ENCODE measurements around the gene DENND10.
"Not testable (repeated sequence)": the region's sequence is repeated elsewhere in the genome, so short reads cannot be mapped to it uniquely, and the experiment has no call there.

The DENND10 gene

GRCh38 chr10:119107106-119107505 lies 3.2 kb downstream of the DENND10 start:
- not testable (repeated sequence) for H3K36me3 ChIP-seq (ENCODE audit: control insufficient read depth, insufficient read depth, low read length); DNase-seq; H3K18ac ChIP-seq (ENCODE audit: low read length)

GRCh38 chr10:119107771-119108170 lies 3.9 kb downstream of the DENND10 start:
- H3K18ac ChIP-seq (ENCODE audit: low read length); H2BK5ac ChIP-seq (ENCODE audit: low read length); DNase-seq; H3K36me3 ChIP-seq (ENCODE audit: control insufficient read depth, insufficient read depth, low read length); H3K27me3 ChIP-seq (ENCODE audit: insufficient read depth, low read length, poor library complexity); H4K5ac ChIP-seq (ENCODE audit: low read length); H3K27ac ChIP-seq (ENCODE audit: low read depth, low read length); H3K4me3 ChIP-seq (ENCODE audit: low read length); H3K79me1 ChIP-seq (ENCODE audit: low read length); H3K79me2 ChIP-seq (ENCODE audit: control insufficient read depth, insufficient read depth, low read length); H3K56ac ChIP-seq (ENCODE audit: low read length); H3K4me1 ChIP-seq (ENCODE audit: control insufficient read depth, low read depth, low read length); H3K4ac ChIP-seq (ENCODE audit: low read depth, low read length); H3K23ac ChIP-seq (ENCODE audit: low read length); H2BK120ac ChIP-seq (ENCODE audit: low read depth, low read length); H2AK5ac ChIP-seq (ENCODE audit: low read length); H4K8ac ChIP-seq (ENCODE audit: low read depth, low read length); H3K4me2 ChIP-seq (ENCODE audit: low read length); H3K9ac ChIP-seq (ENCODE audit: low read length); H2BK15ac ChIP-seq (replicated peaks; ENCODE audit: low read depth): not testable (repeated sequence)
- WGBS (ENCODE audit: extremely low coverage, insufficient coverage, low lambda C conversion rate) = no CpG with 5 or more reads among the region's 2 CpGs

More at GRCh38 chr10:119107106-119107505, 3.2 kb downstream of the DENND10 start:
- H2BK120ac ChIP-seq (ENCODE audit: low read depth, low read length); H2BK15ac ChIP-seq (replicated peaks; ENCODE audit: low read depth); H4K5ac ChIP-seq (ENCODE audit: low read length); H3K79me1 ChIP-seq (ENCODE audit: low read length); H3K27me3 ChIP-seq (ENCODE audit: insufficient read depth, low read length, poor library complexity); H3K56ac ChIP-seq (ENCODE audit: low read length); H3K4me3 ChIP-seq (ENCODE audit: low read length); H3K4me2 ChIP-seq (ENCODE audit: low read length); H4K8ac ChIP-seq (ENCODE audit: low read depth, low read length); H2BK5ac ChIP-seq (ENCODE audit: low read length); H3K27ac ChIP-seq (ENCODE audit: low read depth, low read length); H3K4ac ChIP-seq (ENCODE audit: low read depth, low read length); H2AK5ac ChIP-seq (ENCODE audit: low read length); H3K79me2 ChIP-seq (ENCODE audit: control insufficient read depth, insufficient read depth, low read length); H3K23ac ChIP-seq (ENCODE audit: low read length); H3K9ac ChIP-seq (ENCODE audit: low read length); H3K4me1 ChIP-seq (ENCODE audit: control insufficient read depth, low read depth, low read length): not testable (repeated sequence)
- WGBS (ENCODE audit: extremely low coverage, insufficient coverage, low lambda C conversion rate) = no CpG with 5 or more reads among the region's 6 CpGs

GRCh38 chr10:119112056-119112455 lies 8.1 kb downstream of the DENND10 start:
- no peak overlapping the region for H3K4me3 ChIP-seq (ENCODE audit: low read length)
- H3K4ac ChIP-seq (ENCODE audit: low read depth, low read length) = no peak overlapping the region
- peaks cover 8% of the 10 kb centered on the region for H3K36me3 ChIP-seq (ENCODE audit: control insufficient read depth, insufficient read depth, low read length)
- H3K23ac ChIP-seq (ENCODE audit: low read length) = no peak overlapping the region
- H3K18ac ChIP-seq (ENCODE audit: low read length) = no peak overlapping the region
- H3K56ac ChIP-seq (ENCODE audit: low read length) = no peak overlapping the region
- no peaks in the 10 kb centered on the region for H3K4me1 ChIP-seq (ENCODE audit: control insufficient read depth, low read depth, low read length)
- H3K79me2 ChIP-seq (ENCODE audit: control insufficient read depth, insufficient read depth, low read length) = no peaks in the 10 kb centered on the region
- no peak overlapping the region for H2BK5ac ChIP-seq (ENCODE audit: low read length)
- H3K27ac ChIP-seq (ENCODE audit: low read depth, low read length) = no peak overlapping the region
- no peaks in the 10 kb centered on the region for H3K79me1 ChIP-seq (ENCODE audit: low read length)
- H2AK5ac ChIP-seq (ENCODE audit: low read length) = no peak overlapping the region
- no peaks in the 10 kb centered on the region for H3K27me3 ChIP-seq (ENCODE audit: insufficient read depth, low read length, poor library complexity)
- DNase-seq = no peak
- no peak overlapping the region for H3K9ac ChIP-seq (ENCODE audit: low read length)
- H4K8ac ChIP-seq (ENCODE audit: low read depth, low read length) = no peak overlapping the region
- no peak overlapping the region for H2BK15ac ChIP-seq (replicated peaks; ENCODE audit: low read depth)
- no peak overlapping the region for H4K5ac ChIP-seq (ENCODE audit: low read length)
- no CpG with 5 or more reads among the region's 4 CpGs for WGBS (ENCODE audit: extremely low coverage, insufficient coverage, low lambda C conversion rate)
- no peak overlapping the region for H3K4me2 ChIP-seq (ENCODE audit: low read length)
- H2BK120ac ChIP-seq (ENCODE audit: low read depth, low read length) = no peak overlapping the region

GRCh38 chr10:119113751-119114732 lies 10.1 kb downstream of the DENND10 start:
- DNase-seq = no peak
- H3K4me1 ChIP-seq (ENCODE audit: control insufficient read depth, low read depth, low read length) = no peaks in the 10 kb centered on the region

GRCh38 chr10:119115926-119116325 lies 12.0 kb downstream of the DENND10 start:
- no peaks in the 10 kb centered on the region for H3K27me3 ChIP-seq (ENCODE audit: insufficient read depth, low read length, poor library complexity)

More at GRCh38 chr10:119113751-119114732, 10.1 kb downstream of the DENND10 start:
- peaks cover 8% of the 10 kb centered on the region for H3K36me3 ChIP-seq (ENCODE audit: control insufficient read depth, insufficient read depth, low read length)
- no peak overlapping the region for H4K5ac ChIP-seq (ENCODE audit: low read length)
- H3K27ac ChIP-seq (ENCODE audit: low read depth, low read length) = no peak overlapping the region
- no CpG with 5 or more reads among the region's 11 CpGs for WGBS (ENCODE audit: extremely low coverage, insufficient coverage, low lambda C conversion rate)
- no peak overlapping the region for H3K23ac ChIP-seq (ENCODE audit: low read length)
- H3K27me3 ChIP-seq (ENCODE audit: insufficient read depth, low read length, poor library complexity) = no peaks in the 10 kb centered on the region
- H4K8ac ChIP-seq (ENCODE audit: low read depth, low read length) = no peak overlapping the region
- no peak overlapping the region for H3K56ac ChIP-seq (ENCODE audit: low read length)
- H3K4ac ChIP-seq (ENCODE audit: low read depth, low read length) = no peak overlapping the region
- no peak overlapping the region for H3K4me2 ChIP-seq (ENCODE audit: low read length)
- H2BK120ac ChIP-seq (ENCODE audit: low read depth, low read length) = no peak overlapping the region
- H2AK5ac ChIP-seq (ENCODE audit: low read length) = no peak overlapping the region
- H2BK15ac ChIP-seq (replicated peaks; ENCODE audit: low read depth) = no peak overlapping the region
- H3K79me2 ChIP-seq (ENCODE audit: control insufficient read depth, insufficient read depth, low read length) = no peaks in the 10 kb centered on the region
- H3K9ac ChIP-seq (ENCODE audit: low read length) = no peak overlapping the region
- H2BK5ac ChIP-seq (ENCODE audit: low read length) = no peak overlapping the region
- H3K18ac ChIP-seq (ENCODE audit: low read length) = no peak overlapping the region
- no peaks in the 10 kb centered on the region for H3K79me1 ChIP-seq (ENCODE audit: low read length)
- no peak overlapping the region for H3K4me3 ChIP-seq (ENCODE audit: low read length)

More at GRCh38 chr10:119115926-119116325, 12.0 kb downstream of the DENND10 start:
- H3K27ac ChIP-seq (ENCODE audit: low read depth, low read length) = no peak overlapping the region
- H4K5ac ChIP-seq (ENCODE audit: low read length) = no peak overlapping the region
- no peak overlapping the region for H3K56ac ChIP-seq (ENCODE audit: low read length)
- no peak overlapping the region for H3K23ac ChIP-seq (ENCODE audit: low read length)
- H2BK120ac ChIP-seq (ENCODE audit: low read depth, low read length) = no peak overlapping the region
- WGBS (ENCODE audit: extremely low coverage, insufficient coverage, low lambda C conversion rate) = no CpG with 5 or more reads among the region's 9 CpGs
- no peak overlapping the region for H2BK5ac ChIP-seq (ENCODE audit: low read length)
- no peaks in the 10 kb centered on the region for H3K4me1 ChIP-seq (ENCODE audit: control insufficient read depth, low read depth, low read length)
- H3K9ac ChIP-seq (ENCODE audit: low read length) = no peak overlapping the region
- H2AK5ac ChIP-seq (ENCODE audit: low read length) = no peak overlapping the region
- no peak overlapping the region for H3K18ac ChIP-seq (ENCODE audit: low read length)
- no peak overlapping the region for H3K4me2 ChIP-seq (ENCODE audit: low read length)
- H3K36me3 ChIP-seq (ENCODE audit: control insufficient read depth, insufficient read depth, low read length) = peaks cover 10% of the 10 kb centered on the region
- no peak overlapping the region for H3K4me3 ChIP-seq (ENCODE audit: low read length)
- H3K79me2 ChIP-seq (ENCODE audit: control insufficient read depth, insufficient read depth, low read length) = no peaks in the 10 kb centered on the region
- no peak for DNase-seq
- H3K79me1 ChIP-seq (ENCODE audit: low read length) = no peaks in the 10 kb centered on the region
- no peak overlapping the region for H4K8ac ChIP-seq (ENCODE audit: low read depth, low read length)
- H3K4ac ChIP-seq (ENCODE audit: low read depth, low read length) = no peak overlapping the region
- no peak overlapping the region for H2BK15ac ChIP-seq (replicated peaks; ENCODE audit: low read depth)
